Testis (tissue), 3 donors: ENCODE results near the gene TCF3. TPM values are rescaled to one million over a fixed set of nuclear protein-coding genes. Genes with fewer than 3 reads are reported as not detected.

Source experiments
- DNase-seq: peaks from one replicate; pipeline ENCODE4 v3.0.0-alpha.2; 2019
- H3K27ac ChIP-seq, 2 donors: fragments of 200-600 bp; sonication (generic); one replicate each; pipeline ENCODE4 v1.5.1; 2019
- H3K27me3 ChIP-seq: fragments of 200-600 bp; sonication (generic); one replicate; pipeline ENCODE4 v1.5.1; 2019
- H3K36me3 ChIP-seq: fragments of 200-600 bp; sonication (generic); one replicate; pipeline ENCODE4 v1.5.1; 2017; ENCODE audit warnings: low read depth; ENCODE audit errors: missing control alignments
- H3K4me1 ChIP-seq: fragments of 200-600 bp; sonication (generic); one replicate; pipeline ENCODE4 v1.5.1; 2019
- H3K4me3 ChIP-seq, 2 donors: fragments of 200-600 bp; sonication (generic); one replicate each; pipeline ENCODE4 v1.5.1; 2017 to 2019
- H3K9me3 ChIP-seq: fragments of 200-600 bp; sonication (generic); one replicate; pipeline ENCODE4 v1.5.1; 2017
- POLR2A ChIP-seq: fragments of 450-650 bp; IDR thresholded peaks from one replicate; pipeline ENCODE4 v1.6.1; 2017; ENCODE audit warnings: antibody characterized with exemption, mild to moderate bottlenecking, moderate library complexity
- WGBS, 2 donors: methylation state at CpG; one replicate each; pipeline ENCODE4 v1.1.5; 2018; 5-methylcytosine and 5-hydroxymethylcytosine counted together
- intact Hi-C: fragments of 100-400 bp; cut with DNase I; formaldehyde crosslinking; loops from one replicate; pipeline ENCODE4 v1.15.1; 2023; ENCODE audit warnings: low total_unique reads
- polyA plus RNA-seq: library from polyadenylated mRNA; stranded (reverse); fragments of 350-450 nt; fragmentation: Illumina TruSeq; extraction: RNeasy Lipid Tissue Mini Kit (QIAGEN cat#74804); gene quantifications from one replicate; pipeline ENCODE4 v1.2.3, GENCODE V29; 2014; ENCODE audit warnings: low read depth, low replicate concordance; ENCODE audit not compliant: insufficient read depth
- total RNA-seq, 2 donors: library from RNA; depleted of rRNA; stranded (reverse); fragments of >200 nt; gene quantifications; one replicate each; pipeline ENCODE4 v1.2.3, GENCODE V29; 2016
- TF ChIP-seq, protein P1 (sequence below), 3 experiments: fragments of 450-650 bp in 2 of 3; fragments of 200-600 bp in 1 of 3; sonication (generic) in 1 of 3; IDR thresholded peaks; one replicate each; pipeline ENCODE4 v1.5.1; 2016 to 2019; ENCODE audit warnings: antibody characterized with exemption in 3 of 3, mild to moderate bottlenecking in 2 of 3, moderate library complexity in 1 of 3

The TCF3 gene
- total and polyA plus RNA-seq, 3 donors from 2014 or later, result 157 to 423 (median 330) TPM

DNA sequence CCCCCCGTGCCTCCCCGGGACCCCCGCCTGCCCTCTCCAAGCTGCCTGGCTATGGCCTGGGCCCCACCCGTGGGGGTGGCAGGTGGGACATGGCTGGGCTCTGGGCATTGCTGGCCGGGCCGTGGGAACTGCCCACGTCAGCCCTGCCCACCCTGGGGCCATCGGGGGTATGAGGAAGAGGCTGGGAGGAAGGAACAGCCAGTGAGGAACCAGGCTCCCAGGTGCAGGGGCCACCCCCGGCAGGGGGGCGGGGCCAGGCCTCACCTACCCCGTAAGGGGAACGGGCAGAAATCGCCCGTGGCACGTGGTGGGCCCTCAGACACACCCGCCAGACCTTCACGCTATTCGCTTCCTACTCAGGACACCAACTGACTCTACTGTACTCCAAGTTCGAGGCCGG is 22.4 kb downstream of the TCF3 start:
- H3K9me3 ChIP-seq, result no peaks in the 10 kb centered on the region
- WGBS, 2 donors, result 93 to 100% methylated on average over 4 to 20 of the region's 20 CpGs
- H3K4me1 ChIP-seq, result no peaks in the 10 kb centered on the region
- TF ChIP-seq POLR2A, result no peak
- TF ChIP-seq, protein P1, sequence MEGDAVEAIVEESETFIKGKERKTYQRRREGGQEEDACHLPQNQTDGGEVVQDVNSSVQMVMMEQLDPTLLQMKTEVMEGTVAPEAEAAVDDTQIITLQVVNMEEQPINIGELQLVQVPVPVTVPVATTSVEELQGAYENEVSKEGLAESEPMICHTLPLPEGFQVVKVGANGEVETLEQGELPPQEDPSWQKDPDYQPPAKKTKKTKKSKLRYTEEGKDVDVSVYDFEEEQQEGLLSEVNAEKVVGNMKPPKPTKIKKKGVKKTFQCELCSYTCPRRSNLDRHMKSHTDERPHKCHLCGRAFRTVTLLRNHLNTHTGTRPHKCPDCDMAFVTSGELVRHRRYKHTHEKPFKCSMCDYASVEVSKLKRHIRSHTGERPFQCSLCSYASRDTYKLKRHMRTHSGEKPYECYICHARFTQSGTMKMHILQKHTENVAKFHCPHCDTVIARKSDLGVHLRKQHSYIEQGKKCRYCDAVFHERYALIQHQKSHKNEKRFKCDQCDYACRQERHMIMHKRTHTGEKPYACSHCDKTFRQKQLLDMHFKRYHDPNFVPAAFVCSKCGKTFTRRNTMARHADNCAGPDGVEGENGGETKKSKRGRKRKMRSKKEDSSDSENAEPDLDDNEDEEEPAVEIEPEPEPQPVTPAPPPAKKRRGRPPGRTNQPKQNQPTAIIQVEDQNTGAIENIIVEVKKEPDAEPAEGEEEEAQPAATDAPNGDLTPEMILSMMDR (IDR thresholded peaks at IDR 0.05), result no peak
- intact Hi-C loops, result no loop called here
- no peak for DNase-seq
- H3K27ac ChIP-seq, result no peak overlapping the region
- H3K4me3 ChIP-seq, result no peak overlapping the region
- H3K36me3 ChIP-seq, result no peaks in the 10 kb centered on the region
- no peaks in the 10 kb centered on the region for H3K27me3 ChIP-seq

DNA sequence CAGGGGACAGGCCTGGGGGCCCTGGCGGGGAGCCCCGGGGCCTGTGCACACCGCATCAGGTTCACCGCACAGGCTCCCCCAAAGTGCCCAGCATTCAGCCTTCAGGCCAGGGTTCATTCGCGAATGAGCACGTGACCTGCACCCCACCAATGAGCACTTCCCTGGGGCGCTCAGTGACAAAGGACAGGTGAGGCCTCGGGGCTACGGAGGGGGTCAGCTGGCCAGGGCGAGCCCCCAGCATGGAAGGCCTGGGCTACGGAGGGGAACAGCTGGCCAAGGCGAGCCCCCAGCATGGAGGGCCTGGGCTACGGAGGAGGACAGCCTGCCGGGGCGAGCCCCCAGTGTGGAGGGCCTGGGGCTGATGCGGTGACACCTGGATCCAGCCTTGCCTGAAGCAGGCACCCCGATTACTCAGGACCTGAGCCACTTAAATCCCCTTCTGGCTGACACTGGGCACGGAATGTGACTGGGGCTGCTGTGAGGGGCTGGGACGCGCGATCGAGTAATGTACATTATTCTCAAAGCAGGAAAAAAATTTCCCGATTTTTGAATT is 23.1 kb downstream of the TCF3 start:
- DNase-seq, result no peak
- no peaks in the 10 kb centered on the region for H3K9me3 ChIP-seq
- intact Hi-C loops, result no loop called here
- 92 to 95% methylated on average over 13 to 23 of the region's 24 CpGs for WGBS, 2 donors
- H3K36me3 ChIP-seq, result no peaks in the 10 kb centered on the region
- no peaks in the 10 kb centered on the region for H3K27me3 ChIP-seq
- H3K27ac ChIP-seq, result no peak overlapping the region
- no peak overlapping the region for H3K4me3 ChIP-seq
- H3K4me1 ChIP-seq, result no peaks in the 10 kb centered on the region
- TF ChIP-seq, protein P1 (IDR thresholded peaks at IDR 0.05), result no peak
- TF ChIP-seq POLR2A, result no peak

DNA sequence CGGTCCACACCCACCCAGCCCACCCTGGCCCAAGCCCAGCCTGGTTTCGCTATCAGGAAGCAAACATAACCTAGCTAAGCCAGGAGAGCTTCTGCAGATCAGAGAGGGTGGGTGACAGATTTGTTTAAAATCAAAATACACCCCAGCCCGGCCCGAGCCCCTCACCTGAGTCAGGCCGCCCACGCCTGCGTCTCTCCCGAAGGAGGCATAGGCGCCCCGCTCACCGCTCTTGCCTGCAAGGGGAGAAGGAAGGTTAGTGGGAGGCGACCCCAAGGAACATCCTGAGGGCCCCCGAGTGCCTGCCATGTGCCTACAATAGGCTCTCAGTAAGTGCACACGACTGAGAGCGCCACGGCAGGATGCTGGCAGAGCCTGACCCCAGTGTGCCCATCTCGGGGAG is 25.2 kb downstream of the TCF3 start:
- H3K9me3 ChIP-seq, result no peaks in the 10 kb centered on the region
- no peaks in the 10 kb centered on the region for H3K4me1 ChIP-seq
- WGBS, 2 donors, result 91 to 95% methylated on average over 12 to 17 of the region's 17 CpGs
- TF ChIP-seq, protein P1 (IDR thresholded peaks at IDR 0.05), result no peak
- no peak for TF ChIP-seq POLR2A
- H3K4me3 ChIP-seq, result no peak overlapping the region
- intact Hi-C loops, result no loop called here
- no peak overlapping the region for H3K27ac ChIP-seq
- no peaks in the 10 kb centered on the region for H3K27me3 ChIP-seq
- no peak for DNase-seq
- no peaks in the 10 kb centered on the region for H3K36me3 ChIP-seq

DNA sequence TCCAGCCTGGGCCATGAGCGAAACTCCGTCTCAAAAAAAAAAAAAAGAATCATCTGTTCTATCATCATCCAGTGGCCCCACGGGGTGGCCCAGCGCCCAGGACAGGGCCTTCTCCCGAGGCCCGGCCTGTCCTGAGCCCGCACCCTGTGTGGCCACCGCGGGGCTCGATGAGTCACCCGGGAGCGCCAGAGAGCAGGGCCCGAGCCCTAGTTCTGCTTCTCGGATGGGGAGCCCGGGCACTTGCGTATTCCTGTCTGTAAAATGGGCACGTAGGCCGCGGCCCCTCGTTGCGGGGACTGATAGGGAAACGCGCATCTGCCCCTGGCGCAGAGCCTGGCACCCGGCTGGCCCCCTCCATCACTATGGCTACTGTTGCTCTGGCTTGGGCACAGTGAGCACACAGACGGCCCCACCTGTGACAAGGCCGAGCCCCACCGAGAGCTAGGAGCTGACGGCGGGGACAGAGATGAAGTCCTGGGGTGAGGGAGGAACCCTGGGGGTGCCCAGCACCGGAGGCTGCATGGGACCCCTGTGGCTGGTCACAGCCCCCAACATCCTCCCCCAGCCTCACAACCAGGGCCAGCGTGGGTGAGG is 25.9 kb downstream of the TCF3 start:
- H3K9me3 ChIP-seq, result no peaks in the 10 kb centered on the region
- no peaks in the 10 kb centered on the region for H3K4me1 ChIP-seq
- H3K27me3 ChIP-seq, result no peaks in the 10 kb centered on the region
- TF ChIP-seq, protein P1 (IDR thresholded peaks at IDR 0.05), result no peak
- no peak for TF ChIP-seq POLR2A
- no peak overlapping the region for H3K27ac ChIP-seq
- no peak overlapping the region for H3K4me3 ChIP-seq
- WGBS, 2 donors, result 89 to 92% methylated on average over 12 to 32 of the region's 32 CpGs
- intact Hi-C loops, result no loop called here
- no peaks in the 10 kb centered on the region for H3K36me3 ChIP-seq
- no peak for DNase-seq

DNA sequence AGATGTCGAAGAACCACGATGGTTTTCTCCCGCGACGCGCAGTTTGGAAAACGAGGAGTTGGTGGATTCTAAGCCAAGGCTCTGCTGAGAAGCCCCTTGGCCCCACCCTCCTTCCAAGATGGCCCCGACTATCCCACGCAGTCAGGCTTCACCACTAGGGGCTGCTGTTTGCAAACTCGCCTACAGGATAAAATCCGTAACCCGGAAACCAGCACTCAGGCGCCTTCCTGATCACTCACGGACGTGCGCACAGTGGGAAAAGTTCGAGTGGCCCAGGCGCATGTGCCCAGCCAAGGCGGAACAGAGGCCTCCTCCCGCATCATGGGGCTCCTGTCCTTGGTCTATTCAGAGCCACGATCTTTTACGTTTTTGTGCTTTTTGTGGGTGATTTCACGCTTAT is 28.0 kb downstream of the TCF3 start:
- Histone ChIP-seq H3K36me3 (no peaks in the 10 kb centered on the region), H3K4me3 (no peak overlapping the region), H3K27ac (no peak overlapping the region), H3K9me3 (no peaks in the 10 kb centered on the region), H3K4me1 (no peaks in the 10 kb centered on the region), H3K27me3 (no peaks in the 10 kb centered on the region)
- DNase-seq, result peak; percentile 60
- TF ChIP-seq, protein P1 (IDR thresholded peaks at IDR 0.05), result peak in 2 of 3 experiments; percentile 46 to 54
- TF ChIP-seq POLR2A, result no peak
- WGBS, 2 donors, result 81% methylated on average over 23 of the region's 23 CpGs
- intact Hi-C loops, result no loop called here
